GOT3 (cell line): ENCODE measurements around the gene OR52D1.

Source experiments
- DNase-seq: peaks from one replicate; lab custom pipeline; 2025; ENCODE audit warnings: mixed read lengths; lab: John Stamatoyannopoulos, UW

OR52D1 gene

DNA sequence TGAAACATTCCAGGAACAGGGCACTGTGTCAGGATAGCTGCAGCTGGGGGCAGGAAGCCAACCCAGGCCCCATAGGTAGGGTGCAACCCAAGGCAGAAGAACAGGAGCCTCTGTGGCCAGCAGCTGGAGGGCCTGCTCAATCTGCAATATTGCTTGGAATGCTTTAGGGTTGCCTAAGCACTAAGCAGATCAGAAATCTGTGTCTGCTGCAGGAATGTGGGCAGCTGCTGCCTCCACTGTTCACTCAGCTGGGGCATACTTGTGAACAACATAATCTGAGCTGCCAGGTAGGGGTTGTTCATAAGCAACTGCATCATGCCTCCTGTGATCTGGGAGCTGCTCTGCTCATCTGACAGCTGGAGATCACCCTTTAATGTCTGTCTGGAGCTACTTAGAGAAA is 26.4 kb downstream of the OR52D1 start:
- DNase-seq, result no peak

DNA sequence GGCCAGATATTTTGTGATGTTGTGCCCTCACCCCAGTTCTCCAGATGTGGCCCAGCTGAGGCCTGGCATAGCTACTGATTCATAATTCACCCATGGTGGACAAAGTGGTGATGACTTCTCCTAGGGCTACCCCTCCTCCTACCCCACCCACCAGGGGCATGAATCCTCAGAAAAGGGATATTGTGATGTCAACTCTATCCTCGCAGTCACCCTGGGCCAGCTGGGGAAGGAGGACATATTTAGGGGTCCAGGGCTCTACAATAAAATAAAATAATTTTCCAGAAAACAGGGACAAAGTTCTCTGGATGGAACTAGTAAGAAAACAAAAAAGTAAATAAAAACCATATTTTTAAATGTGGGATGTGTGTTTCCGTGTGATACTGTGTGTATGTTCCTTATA is 28.1 kb downstream of the OR52D1 start, which contains the start of gene UBQLNL:
TSS of gene UBQLNL (minus strand) at position 101 of the 400 bp plus-strand sequence. CDS start 258 bp downstream, outside the sequence.
- no peak for DNase-seq

DNA sequence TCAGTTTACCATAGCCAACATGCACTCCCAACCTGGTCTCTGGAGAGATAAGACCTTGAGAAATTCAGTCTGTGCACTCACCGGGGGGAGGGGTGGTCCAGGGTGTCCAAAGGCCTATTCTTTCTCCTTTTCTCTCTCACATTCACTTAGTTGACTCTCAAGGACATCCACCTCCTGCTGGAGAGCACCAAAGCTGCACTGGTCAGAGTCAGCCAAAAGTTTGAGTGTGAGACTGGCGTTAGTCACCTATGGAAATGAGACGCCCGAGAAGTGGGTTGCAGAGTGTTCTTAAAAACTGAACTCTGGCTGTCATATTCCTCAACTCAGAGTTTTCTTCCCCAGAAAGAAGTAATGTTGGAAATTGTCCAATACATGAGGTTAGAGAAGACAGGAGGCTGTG is 33.1 kb downstream of the OR52D1 start:
- no peak for DNase-seq

DNA sequence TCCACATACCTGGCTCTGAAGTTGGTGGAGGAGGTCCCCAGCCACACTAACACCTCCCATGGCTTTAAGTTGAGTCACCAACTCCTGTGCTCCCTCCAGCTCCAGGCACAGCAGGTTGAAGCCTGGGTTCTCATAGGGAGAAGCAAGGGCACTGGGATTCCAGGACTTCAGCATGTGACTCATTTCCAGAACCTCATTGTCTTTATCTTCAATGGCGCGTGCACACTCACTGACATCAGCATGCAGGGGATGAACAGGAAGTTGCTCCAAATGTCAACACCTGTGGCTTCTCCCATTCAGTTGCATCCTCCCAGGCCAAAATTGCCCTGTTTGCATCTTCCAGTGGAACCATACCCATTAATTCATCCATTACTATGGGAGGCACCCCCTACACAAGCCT is 33.8 kb downstream of the OR52D1 start:
- no peak for DNase-seq

DNA sequence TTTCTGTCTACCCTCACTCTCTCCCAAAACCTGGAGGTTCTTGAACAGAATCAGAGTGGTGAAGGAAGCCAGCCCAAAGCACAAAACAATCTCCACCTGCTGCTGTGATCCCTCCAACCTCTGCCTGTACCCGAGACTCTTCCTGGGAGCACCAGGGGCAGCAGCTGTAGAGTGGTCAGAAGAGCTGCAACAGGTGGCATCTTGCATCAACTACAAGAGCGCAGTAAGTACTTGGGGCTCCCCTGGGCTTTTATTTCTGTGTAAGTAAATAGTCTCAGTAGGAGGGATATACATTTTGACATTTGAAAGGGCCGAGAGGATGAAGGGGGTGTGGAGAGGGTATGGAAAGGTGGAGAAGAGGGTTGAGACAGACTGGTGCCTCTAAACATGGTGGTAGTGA is 36.3 kb downstream of the OR52D1 start:
- DNase-seq, result no peak

DNA sequence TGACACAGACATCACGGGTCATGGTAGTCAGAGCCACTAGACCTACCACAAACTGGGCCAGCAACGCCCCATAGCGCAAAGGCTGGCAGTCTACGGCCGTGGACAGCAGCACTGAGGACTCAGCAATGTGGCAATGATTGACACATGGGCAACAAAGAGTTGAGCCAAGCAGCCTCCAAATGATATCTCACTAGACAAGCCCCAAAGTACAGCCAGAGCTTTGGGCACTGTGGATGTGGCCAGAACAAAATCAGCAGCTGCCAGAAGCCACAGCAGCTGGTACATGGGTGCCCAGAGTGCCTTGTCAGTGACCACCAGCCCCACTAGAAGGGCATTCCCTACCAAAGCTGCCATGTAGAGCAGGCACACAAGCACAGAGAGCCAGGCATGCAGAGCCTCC is 39.2 kb downstream of the OR52D1 start:
- DNase-seq, result no peak

DNA sequence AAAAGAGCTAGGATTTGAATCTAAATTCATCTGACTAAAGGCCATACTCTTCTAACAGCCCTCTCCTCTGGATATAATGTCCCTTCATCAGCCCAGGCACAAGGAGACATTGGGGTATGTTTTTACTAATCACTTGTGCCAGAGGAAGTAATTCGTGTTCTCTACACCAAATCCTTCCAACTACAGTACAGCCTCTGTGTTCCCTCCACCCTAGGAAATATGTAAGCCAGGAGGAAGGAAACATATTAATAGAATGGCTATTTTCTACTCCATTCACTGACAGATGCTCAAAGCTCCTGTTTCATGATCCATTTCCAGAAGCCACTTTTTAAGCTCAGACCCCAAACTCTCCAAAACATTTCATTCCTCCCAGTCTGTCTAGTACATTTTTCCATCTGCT is 40.0 kb downstream of the OR52D1 start:
- DNase-seq, result no peak

DNA sequence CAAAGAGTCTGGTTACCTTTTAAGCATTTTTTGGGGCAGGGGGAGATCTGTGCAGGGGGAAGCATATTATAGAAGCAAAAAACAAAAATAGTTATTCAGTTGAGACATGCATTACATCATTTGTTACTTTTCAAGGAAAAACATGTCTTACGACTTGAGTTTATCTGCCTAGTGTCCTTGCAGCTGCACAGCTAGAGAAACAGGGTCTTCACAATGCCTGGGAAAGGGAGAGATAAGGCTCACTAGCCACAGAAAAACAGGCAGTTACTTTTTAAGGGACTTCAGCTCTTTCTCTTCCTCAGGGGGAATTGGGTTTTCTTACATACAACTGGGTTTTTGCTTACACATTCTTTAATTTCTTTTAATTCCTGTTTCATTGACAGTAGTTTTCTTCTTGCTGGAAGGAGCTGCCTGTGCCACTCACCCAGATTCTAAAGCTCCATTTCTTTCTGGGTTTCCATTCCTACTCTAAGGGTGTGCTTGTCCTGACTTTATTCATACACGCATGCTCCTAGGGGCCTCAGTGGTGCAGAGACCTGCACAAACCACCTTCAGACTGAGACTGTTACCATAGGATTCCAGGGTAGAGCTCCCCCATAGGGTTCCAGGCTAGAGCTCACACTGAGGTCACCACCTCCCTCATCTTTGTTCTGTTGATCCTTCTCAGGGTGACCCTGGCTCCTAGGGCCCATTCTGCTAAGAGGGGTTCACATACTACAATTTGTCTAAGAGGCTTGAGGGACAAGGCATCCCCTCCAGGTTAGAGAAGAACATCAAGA is 42.8 kb downstream of the OR52D1 start:
- DNase-seq, result no peak

DNA sequence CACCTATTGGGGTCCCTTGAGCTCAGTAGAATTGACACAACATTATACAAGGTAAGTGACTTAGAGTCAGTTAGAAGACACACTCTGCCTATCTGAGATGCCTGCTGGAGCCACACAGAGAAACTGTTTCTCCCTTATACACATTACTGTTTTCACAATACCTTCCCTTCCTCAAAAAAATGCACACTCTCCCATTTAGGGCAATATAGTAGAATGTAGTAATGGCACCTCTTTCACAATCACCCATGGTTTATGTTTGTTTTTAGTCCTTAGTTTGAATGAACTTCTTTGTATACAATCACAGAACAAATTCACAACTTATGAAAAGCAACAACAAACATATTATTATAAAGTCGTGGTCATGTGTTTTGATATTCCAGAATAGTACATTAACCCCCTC is 45.6 kb downstream of the OR52D1 start:
- DNase-seq, result no peak

DNA sequence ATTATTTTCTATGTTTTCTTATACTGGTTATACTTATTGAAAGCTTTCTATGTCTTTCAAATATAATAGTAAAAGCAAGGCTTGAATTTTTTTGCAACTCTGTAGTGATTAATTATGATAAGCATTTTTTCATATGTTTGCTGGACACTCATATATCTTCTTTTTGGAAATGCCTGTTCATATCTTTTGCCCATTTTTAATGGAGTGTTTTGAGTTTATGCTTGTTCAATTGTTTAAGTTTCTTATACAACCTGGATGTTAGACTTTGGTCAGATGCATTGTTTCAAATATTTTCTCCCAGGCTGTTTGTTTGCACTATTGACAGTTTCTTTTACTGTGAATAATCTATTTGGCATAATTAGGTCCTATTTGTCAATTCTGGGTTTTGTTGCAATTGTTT is 48.0 kb downstream of the OR52D1 start:
- no peak for DNase-seq
